ENCODE measurements around the gene HSD17B11.

The HSD17B11 gene, protein sequence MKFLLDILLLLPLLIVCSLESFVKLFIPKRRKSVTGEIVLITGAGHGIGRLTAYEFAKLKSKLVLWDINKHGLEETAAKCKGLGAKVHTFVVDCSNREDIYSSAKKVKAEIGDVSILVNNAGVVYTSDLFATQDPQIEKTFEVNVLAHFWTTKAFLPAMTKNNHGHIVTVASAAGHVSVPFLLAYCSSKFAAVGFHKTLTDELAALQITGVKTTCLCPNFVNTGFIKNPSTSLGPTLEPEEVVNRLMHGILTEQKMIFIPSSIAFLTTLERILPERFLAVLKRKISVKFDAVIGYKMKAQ

DNA sequence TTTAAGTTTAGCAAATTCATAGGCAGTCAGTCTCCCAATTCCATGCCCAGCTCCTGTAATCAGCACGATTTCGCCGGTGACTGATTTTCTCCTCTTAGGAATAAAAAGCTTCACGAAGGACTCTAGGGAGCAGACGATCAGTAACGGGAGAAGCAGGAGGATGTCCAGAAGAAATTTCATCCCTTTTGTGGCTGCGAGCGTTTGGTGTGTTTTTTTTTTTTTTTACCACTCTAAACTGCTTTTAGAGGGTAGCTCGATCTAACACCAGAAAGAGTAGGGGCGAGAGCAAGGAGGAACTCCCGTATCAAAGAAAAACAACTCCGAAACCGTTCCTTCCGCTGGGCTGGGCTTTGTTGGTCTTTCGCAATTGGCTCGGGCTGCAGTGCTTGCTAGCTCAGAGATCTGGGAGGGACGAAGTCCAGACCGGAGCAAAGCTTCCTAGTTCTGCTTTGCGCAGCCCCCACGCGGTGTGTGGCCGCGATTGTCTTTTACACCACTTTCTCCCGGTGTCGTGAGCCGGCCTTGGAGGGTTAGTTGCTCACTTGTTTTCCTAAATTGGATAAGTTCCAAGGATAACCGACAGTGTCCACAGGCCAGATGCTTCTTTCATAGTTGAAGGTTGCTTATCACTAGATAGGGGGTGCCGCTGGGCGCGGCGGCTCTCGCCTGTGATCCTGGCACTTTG is at the start of gene HSD17B11:
Gene HSD17B11 (minus strand): TSS at position 298 of the 685 bp plus-strand sequence. CDS start 118 bp downstream, at position 180.
- Histone ChIP-seq H3K79me2 (ENCODE audit: insufficient read depth, low read length) (peaks cover 8% of the 10 kb centered on the region), H2AFZ (ENCODE audit: low read length) (peak within 1 kb of the TSS; percentile 99), H3F3A (ENCODE audit: insufficient read depth, low read length) (no peaks in the 10 kb centered on the region), H3K9ac (ENCODE audit: low read length) (peak within 1 kb of the TSS; percentile 95), H3K9me3 (ENCODE audit: low read length) (no peaks in the 10 kb centered on the region), H3K27ac (ENCODE audit: low read depth, low read length, poor library complexity, severe bottlenecking) (peak within 1 kb of the TSS; percentile 66), H3K4me1 (ENCODE audit: insufficient read depth, low read length, severe bottlenecking) (peaks cover 33% of the 10 kb centered on the region), H3K4me2 (ENCODE audit: low read length) (peak within 1 kb of the TSS; percentile 98), H3K4me3 (ENCODE audit: low read depth, low read length, poor library complexity, severe bottlenecking) (peak within 1 kb of the TSS; percentile 92), H3K27me3 (ENCODE audit: insufficient read depth, low read length) (no peaks in the 10 kb centered on the region), H3K36me3 (ENCODE audit: insufficient read depth, low read length) (no peaks in the 10 kb centered on the region), H4K20me1 (ENCODE audit: insufficient read depth, low read length) (no peaks in the 10 kb centered on the region), H3K9me2 (ENCODE audit: low read depth, low read length) (no peaks in the 10 kb centered on the region)
- TF ChIP-seq, protein P1, sequence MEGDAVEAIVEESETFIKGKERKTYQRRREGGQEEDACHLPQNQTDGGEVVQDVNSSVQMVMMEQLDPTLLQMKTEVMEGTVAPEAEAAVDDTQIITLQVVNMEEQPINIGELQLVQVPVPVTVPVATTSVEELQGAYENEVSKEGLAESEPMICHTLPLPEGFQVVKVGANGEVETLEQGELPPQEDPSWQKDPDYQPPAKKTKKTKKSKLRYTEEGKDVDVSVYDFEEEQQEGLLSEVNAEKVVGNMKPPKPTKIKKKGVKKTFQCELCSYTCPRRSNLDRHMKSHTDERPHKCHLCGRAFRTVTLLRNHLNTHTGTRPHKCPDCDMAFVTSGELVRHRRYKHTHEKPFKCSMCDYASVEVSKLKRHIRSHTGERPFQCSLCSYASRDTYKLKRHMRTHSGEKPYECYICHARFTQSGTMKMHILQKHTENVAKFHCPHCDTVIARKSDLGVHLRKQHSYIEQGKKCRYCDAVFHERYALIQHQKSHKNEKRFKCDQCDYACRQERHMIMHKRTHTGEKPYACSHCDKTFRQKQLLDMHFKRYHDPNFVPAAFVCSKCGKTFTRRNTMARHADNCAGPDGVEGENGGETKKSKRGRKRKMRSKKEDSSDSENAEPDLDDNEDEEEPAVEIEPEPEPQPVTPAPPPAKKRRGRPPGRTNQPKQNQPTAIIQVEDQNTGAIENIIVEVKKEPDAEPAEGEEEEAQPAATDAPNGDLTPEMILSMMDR (IDR thresholded peaks at IDR 0.05; ENCODE audit: low read length): peak; percentile 38; the same call in 1 of the 2 replicates
- TF ChIP-seq EZH2 (IDR thresholded peaks at IDR 0.05; ENCODE audit: borderline replicate concordance, low read length): no peak

DNA sequence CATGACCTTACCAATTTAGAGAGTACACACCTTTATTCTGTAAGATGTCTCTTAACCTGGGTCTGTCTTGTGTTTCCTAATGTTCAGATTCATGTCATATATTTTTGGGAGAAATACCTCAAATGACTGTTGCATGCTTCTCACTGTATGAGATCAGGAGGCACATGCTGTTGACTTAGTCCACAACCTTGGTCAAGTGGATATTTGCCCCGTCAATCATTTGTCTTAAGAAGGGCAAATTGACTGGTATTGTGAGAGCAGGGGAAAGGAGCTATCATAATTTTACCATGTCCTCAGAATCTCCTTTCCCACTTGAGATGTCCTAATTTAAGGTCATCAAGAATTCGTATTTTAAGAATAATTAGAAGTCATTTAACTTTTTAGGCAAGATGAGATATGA is 42.4 kb upstream of the HSD17B11 start:
- TF ChIP-seq, protein P1 (IDR thresholded peaks at IDR 0.05; ENCODE audit: low read length): no peak
- TF ChIP-seq EZH2 (IDR thresholded peaks at IDR 0.05; ENCODE audit: borderline replicate concordance, low read length): no peak
- Histone ChIP-seq H3K27ac (ENCODE audit: low read depth, low read length, poor library complexity, severe bottlenecking) (no peak overlapping the region), H3K4me1 (ENCODE audit: insufficient read depth, low read length, severe bottlenecking) (peaks cover 6% of the 10 kb centered on the region), H3K4me2 (ENCODE audit: low read length) (no peak overlapping the region), H3K9me3 (ENCODE audit: low read length) (no peaks in the 10 kb centered on the region), H3F3A (ENCODE audit: insufficient read depth, low read length) (no peaks in the 10 kb centered on the region), H3K4me3 (ENCODE audit: low read depth, low read length, poor library complexity, severe bottlenecking) (no peak overlapping the region), H2AFZ (ENCODE audit: low read length) (no peak overlapping the region), H3K36me3 (ENCODE audit: insufficient read depth, low read length) (peaks cover 31% of the 10 kb centered on the region), H3K79me2 (ENCODE audit: insufficient read depth, low read length) (peaks cover 68% of the 10 kb centered on the region), H3K9ac (ENCODE audit: low read length) (no peak overlapping the region), H4K20me1 (ENCODE audit: insufficient read depth, low read length) (no peaks in the 10 kb centered on the region), H3K9me2 (ENCODE audit: low read depth, low read length) (no peaks in the 10 kb centered on the region), H3K27me3 (ENCODE audit: insufficient read depth, low read length) (no peaks in the 10 kb centered on the region)

DNA sequence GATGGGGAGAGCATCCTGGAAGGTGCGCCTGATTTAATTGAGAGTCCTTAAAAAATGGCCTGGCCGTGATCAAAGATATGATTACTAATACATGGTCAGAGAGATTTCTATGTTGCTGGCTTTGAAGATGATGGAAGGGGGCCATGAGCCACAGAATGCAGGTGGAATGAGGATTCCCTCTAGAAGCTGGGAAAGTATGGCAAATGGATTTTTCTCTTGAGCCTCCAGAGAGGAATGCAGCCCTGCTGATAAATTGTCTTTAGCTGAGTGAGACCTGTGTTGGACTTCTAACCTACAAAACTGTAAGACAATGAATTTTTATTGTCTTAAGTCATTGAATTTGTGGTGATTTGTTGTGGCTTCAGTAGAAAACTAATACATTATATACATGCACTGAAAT is 39.0 kb upstream of the HSD17B11 start:
- H4K20me1 ChIP-seq (ENCODE audit: insufficient read depth, low read length): no peaks in the 10 kb centered on the region
- H3K79me2 ChIP-seq (ENCODE audit: insufficient read depth, low read length): peaks cover 82% of the 10 kb centered on the region

More for the DNA sequence above, 39.0 kb upstream of the HSD17B11 start:
- peaks cover 21% of the 10 kb centered on the region for H3K4me1 ChIP-seq (ENCODE audit: insufficient read depth, low read length, severe bottlenecking)
- H3K36me3 ChIP-seq (ENCODE audit: insufficient read depth, low read length): peaks cover 3% of the 10 kb centered on the region
- no peak overlapping the region for H3K27ac ChIP-seq (ENCODE audit: low read depth, low read length, poor library complexity, severe bottlenecking)
- no peak overlapping the region for H3K9ac ChIP-seq (ENCODE audit: low read length)
- H3F3A ChIP-seq (ENCODE audit: insufficient read depth, low read length): no peaks in the 10 kb centered on the region
- H3K4me3 ChIP-seq (ENCODE audit: low read depth, low read length, poor library complexity, severe bottlenecking): no peak overlapping the region
- no peak overlapping the region for H2AFZ ChIP-seq (ENCODE audit: low read length)
- H3K27me3 ChIP-seq (ENCODE audit: insufficient read depth, low read length): no peaks in the 10 kb centered on the region
- no peak for TF ChIP-seq EZH2 (IDR thresholded peaks at IDR 0.05; ENCODE audit: borderline replicate concordance, low read length)
- TF ChIP-seq, protein P1 (IDR thresholded peaks at IDR 0.05; ENCODE audit: low read length): no peak
- no peaks in the 10 kb centered on the region for H3K9me3 ChIP-seq (ENCODE audit: low read length)
- H3K9me2 ChIP-seq (ENCODE audit: low read depth, low read length): no peaks in the 10 kb centered on the region
- no peak overlapping the region for H3K4me2 ChIP-seq (ENCODE audit: low read length)
